ENCODE data around the gene SLC6A3.

DNA sequence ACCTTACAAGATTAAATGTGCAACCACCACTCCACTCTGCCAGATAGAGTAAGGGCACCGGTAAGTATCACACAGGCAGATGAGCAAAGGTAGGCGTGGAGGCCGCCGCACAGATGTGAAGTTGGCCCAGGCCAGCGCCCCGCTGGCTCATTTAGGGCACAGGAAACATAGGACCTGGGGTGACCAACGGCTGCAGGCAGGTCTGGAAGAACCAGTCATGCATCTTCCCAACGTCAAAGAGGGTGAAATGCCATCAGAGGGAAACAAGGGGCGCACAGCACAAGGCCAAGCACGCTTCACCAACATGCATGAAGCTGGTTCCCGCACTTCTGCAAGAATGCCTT, 31.7 kb upstream of the SLC6A3 start:
- TF ChIP-seq, protein P1, sequence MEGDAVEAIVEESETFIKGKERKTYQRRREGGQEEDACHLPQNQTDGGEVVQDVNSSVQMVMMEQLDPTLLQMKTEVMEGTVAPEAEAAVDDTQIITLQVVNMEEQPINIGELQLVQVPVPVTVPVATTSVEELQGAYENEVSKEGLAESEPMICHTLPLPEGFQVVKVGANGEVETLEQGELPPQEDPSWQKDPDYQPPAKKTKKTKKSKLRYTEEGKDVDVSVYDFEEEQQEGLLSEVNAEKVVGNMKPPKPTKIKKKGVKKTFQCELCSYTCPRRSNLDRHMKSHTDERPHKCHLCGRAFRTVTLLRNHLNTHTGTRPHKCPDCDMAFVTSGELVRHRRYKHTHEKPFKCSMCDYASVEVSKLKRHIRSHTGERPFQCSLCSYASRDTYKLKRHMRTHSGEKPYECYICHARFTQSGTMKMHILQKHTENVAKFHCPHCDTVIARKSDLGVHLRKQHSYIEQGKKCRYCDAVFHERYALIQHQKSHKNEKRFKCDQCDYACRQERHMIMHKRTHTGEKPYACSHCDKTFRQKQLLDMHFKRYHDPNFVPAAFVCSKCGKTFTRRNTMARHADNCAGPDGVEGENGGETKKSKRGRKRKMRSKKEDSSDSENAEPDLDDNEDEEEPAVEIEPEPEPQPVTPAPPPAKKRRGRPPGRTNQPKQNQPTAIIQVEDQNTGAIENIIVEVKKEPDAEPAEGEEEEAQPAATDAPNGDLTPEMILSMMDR (conservative IDR thresholded peaks at IDR 0.05 in 1 of 2, IDR thresholded peaks at IDR 0.05 in 1 of 2; ENCODE audit: extremely low read depth in 1 of 2, insufficient read depth in 1 of 2, low read depth in 1 of 2, low read length in 2 of 2), result no peak
- no peak for TF ChIP-seq EZH2 (IDR thresholded peaks at IDR 0.05; ENCODE audit: borderline replicate concordance, low read length)
